K562 (cell line): Measurements from ENCODE around the gene METTL21C. TPM values are rescaled to one million over a fixed set of nuclear protein-coding genes. Genes with fewer than 3 reads are reported as not detected.

Source experiments
- ATAC-seq: fragments of 200-7000 bp; cut with Tn5 transposase; 3 replicates; pipeline ENCODE4 v1.9.1; 2020; ENCODE audit warnings: moderate library complexity
- BruUV-seq: library from RNA; stranded (reverse); fragments of 400-500 nt; replicated peaks from 2 replicates; lab custom pipeline; 2021; lab: Mats Ljungman, UMichigan
- CTCF ChIA-PET: fragments of 300-600 bp; formaldehyde crosslinking; extraction: SDS; loops from one replicate; lab custom pipeline; 2021; ENCODE audit warnings: low intra/inter-chr PET ratio; lab: Yijun Ruan, JAX
- POLR2A ChIA-PET: fragments of 300-600, 350-650 bp; sonication (Branson Sonifier 250); formaldehyde crosslinking; extraction: SDS; loops from one replicate; lab custom pipeline; 2021; ENCODE audit warnings: antibody characterized with exemption, inconsistent platforms; lab: Yijun Ruan, JAX
- DNase-seq, 4 experiments: peaks; one replicate each; pipeline versions ENCODE4 v3.0.0 to v3.0.0-alpha.2; 2011 to 2018; ENCODE audit warnings: low spot score in 3 of 4, mixed read lengths in 3 of 4; ENCODE audit errors: extremely low read depth in 1 of 4
- FAIRE-seq: peaks from 2 replicates; lab custom pipeline; 2011; peaks lifted over from hg19 to GRCh38; lab: Jason Lieb, UNC
- H2AFZ ChIP-seq: 2 replicates; pipeline ENCODE4 v1.6.0; 2011; ENCODE audit warnings: low read depth, low read length, control low read depth, inconsistent platforms
- H3K27ac ChIP-seq: fragments of 200-600 bp; 3 replicates; pipeline ENCODE4 v1.8.0; 2011; ENCODE audit warnings: low read depth, mild to moderate bottlenecking, control low read depth, inconsistent platforms, low read length, moderate library complexity, mixed read lengths; ENCODE audit errors: extremely low read depth
- H3K27me3 ChIP-seq, 2 experiments: fragments of 300-600 bp in 1 of 2; 2 replicates in 1 of 2; 3 replicates in 1 of 2; pipeline versions ENCODE4 v1.6.0 to v1.8.0; 2011; ENCODE audit warnings: inconsistent platforms in 2 of 2, low read length in 2 of 2, mild to moderate bottlenecking in 1 of 2, mixed read lengths in 1 of 2, moderate library complexity in 1 of 2; ENCODE audit not compliant: control insufficient read depth in 2 of 2, insufficient read depth in 2 of 2
- H3K36me3 ChIP-seq: fragments of 300-600 bp; 3 replicates; pipeline ENCODE4 v1.8.0; 2011; ENCODE audit warnings: mild to moderate bottlenecking, low read length, inconsistent platforms; ENCODE audit not compliant: control insufficient read depth, insufficient read depth
- H3K4me1 ChIP-seq, 2 experiments: fragments of 200-600 bp in 1 of 2; replicated peaks in 1 of 2; 2 replicates in 1 of 2; 3 replicates in 1 of 2; pipeline versions ENCODE4 v1.5.1 to v1.8.0; 2011; ENCODE audit warnings: inconsistent platforms in 2 of 2, low read length in 2 of 2, mild to moderate bottlenecking in 1 of 2, mixed read lengths in 1 of 2, moderate library complexity in 1 of 2; ENCODE audit not compliant: control insufficient read depth in 2 of 2, insufficient read depth in 2 of 2
- H3K4me2 ChIP-seq: 2 replicates; pipeline ENCODE4 v1.6.1; 2011; ENCODE audit warnings: low read length, control low read depth, inconsistent platforms, mixed read lengths; ENCODE audit not compliant: insufficient read depth
- H3K4me3 ChIP-seq: fragments of 200-600 bp; sonication (generic), shearing (Covaris generic); 2 replicates; pipeline ENCODE4 v1.5.1; 2016; ENCODE audit warnings: control low read depth, inconsistent platforms
- H3K79me2 ChIP-seq: fragments of 200-600 bp; 3 replicates; pipeline ENCODE4 v1.8.0; 2011; ENCODE audit warnings: low read length, inconsistent platforms; ENCODE audit not compliant: control insufficient read depth, insufficient read depth
- H3K9ac ChIP-seq, 2 experiments: 2 replicates each; pipeline versions ENCODE4 v1.6.0 to v1.6.1; 2011; ENCODE audit warnings: low read depth in 2 of 2, low read length in 2 of 2, control low read depth in 1 of 2, inconsistent platforms in 1 of 2, mild to moderate bottlenecking in 1 of 2, mixed read lengths in 1 of 2; ENCODE audit not compliant: insufficient read depth in 1 of 2
- H3K9me1 ChIP-seq: one replicate; pipeline ENCODE4 v1.6.0; 2011; ENCODE audit warnings: inconsistent platforms, mild to moderate bottlenecking, low read length, moderate library complexity; ENCODE audit not compliant: control insufficient read depth, insufficient read depth
- H3K9me3 ChIP-seq: replicated peaks from 2 replicates; pipeline ENCODE4 v1.5.1; 2011; ENCODE audit warnings: low read depth, low read length, inconsistent platforms; ENCODE audit not compliant: control insufficient read depth, insufficient read depth
- H4K20me1 ChIP-seq: replicated peaks from 2 replicates; pipeline ENCODE4 v1.6.1; 2011; ENCODE audit warnings: low read length, inconsistent platforms, mixed read lengths; ENCODE audit not compliant: control insufficient read depth, insufficient read depth
- FOSL1 ChIP-seq: fragments of 200-800 bp; sonication (Bioruptor generic); conservative IDR thresholded peaks from 2 replicates; pipeline ENCODE4 v1.6.1; 2016; ENCODE audit warnings: missing genetic modification characterization, missing compliant biosample characterization
- UBTF ChIP-seq, 2 experiments: IDR thresholded peaks; 2 replicates each; pipeline ENCODE4 v1.6.1; 2012; ENCODE audit warnings: improper control_type of control experiment in 2 of 2, low read depth in 2 of 2, low read length in 2 of 2, borderline replicate concordance in 1 of 2
- ZBTB40 ChIP-seq, 2 experiments: fragments of 450-650 bp in 1 of 2; sonication (generic) in 1 of 2; formaldehyde crosslinking in 1 of 2; IDR thresholded peaks; 2 replicates each; pipeline versions ENCODE4 v1.7.1 to v1.9.0; 2016 to 2022; ENCODE audit warnings: inconsistent platforms in 1 of 2, mild to moderate bottlenecking in 1 of 2, missing genetic modification reagents in 1 of 2
- ZNF212 ChIP-seq: fragments of 450-650 bp; formaldehyde crosslinking; IDR thresholded peaks from 2 replicates; pipeline ENCODE4 v1.4.0; 2020; ENCODE audit warnings: mild to moderate bottlenecking
- WGBS: fragments of 100-300 bp; shearing (Covaris generic); methylation state at CpG from one replicate; pipeline ENCODE4 v1.1.6; 2016; ENCODE audit warnings: low coverage, mixed read lengths; ENCODE audit not compliant: insufficient coverage; ENCODE audit errors: missing lambda C conversion rate; 5-methylcytosine and 5-hydroxymethylcytosine counted together
- in situ Hi-C: fragments of 300-500 bp; cut with MboI; formaldehyde crosslinking; loops from 4 replicates; pipeline ENCODE4 v1.15.0; 2018; ENCODE audit warnings: inconsistent platforms, mixed read lengths
- intact Hi-C: fragments of 100-400 bp; cut with micrococcal nuclease; formaldehyde crosslinking; loops from 2 replicates; pipeline ENCODE4 v1.14.2; 2022
- polyA plus RNA-seq, 8 experiments: library from polyadenylated mRNA; depleted of rRNA in 4 of 8; stranded (reverse) in 5 of 8; unstranded in 3 of 8; fragments of >200 nt; fragmentation: Nextera tagmentation in 2 of 8; fragmentation: Illumina TruSeq in 1 of 8; extraction: Ambion mirVana in 2 of 8; extraction: Trizol in 1 of 8; gene quantifications; 2 replicates each; pipeline versions ENCODE4 v1.2.1 to v1.2.3, GENCODE V29; 2011 to 2014; ENCODE audit warnings: inconsistent platforms in 1 of 8, missing spikeins in 1 of 8
- total RNA-seq, 7 experiments: library from RNA; depleted of rRNA in 6 of 7; stranded (reverse); fragments of >200 nt in 6 of 7; fragmentation: Illumina TruSeq in 2 of 7; extraction: Trizol in 2 of 7; gene quantifications; 2 replicates each; pipeline versions ENCODE4 v1.2.1 to v1.2.3, GENCODE V29; 2011 to 2021; ENCODE audit warnings: low replicate concordance in 1 of 7

Gene METTL21C
- total and polyA plus RNA-seq, 9 of the 15 experiments (the other 6 are each of a cell fraction or from before 2014, with no cell fraction given): not detected

GRCh38 chr13:102699504-102699903 is 4.7 kb upstream of the METTL21C start:
- no peaks in the 10 kb centered on the region for H3K4me1 ChIP-seq
- no peak overlapping the region for H3K27ac ChIP-seq
- no peaks in the 10 kb centered on the region for H3K9me1 ChIP-seq
- H3K4me3 ChIP-seq: no peak overlapping the region
- H3K9ac ChIP-seq: no peak overlapping the region
- CTCF ChIA-PET: no interaction called here
- no peaks in the 10 kb centered on the region for H4K20me1 ChIP-seq
- no peaks in the 10 kb centered on the region for H3K36me3 ChIP-seq
- 0% methylated on average over 3 of the region's 3 CpGs for WGBS
- H3K9me3 ChIP-seq: no peaks in the 10 kb centered on the region
- H3K4me2 ChIP-seq: no peak overlapping the region
- H2AFZ ChIP-seq: no peak overlapping the region
- in situ Hi-C loops (no loop called here), intact Hi-C loops (no loop called here)
- POLR2A ChIA-PET: no interaction called here
- DNase-seq (no peak), ATAC-seq (no peak), FAIRE-seq (no peak)
- H3K27me3 ChIP-seq: peaks cover 0 to 13% of the 10 kb centered on the region in 2 experiments
- no peaks in the 10 kb centered on the region for H3K79me2 ChIP-seq
- no TSS peak for BruUV-seq
- no peak for TF ChIP-seq ZBTB40 (IDR thresholded peaks at IDR 0.05)
- TF ChIP-seq ZBTB40 (CRISPR knock-in tag; IDR thresholded peaks at IDR 0.05): no peak
- no peak for TF ChIP-seq ZNF212 (CRISPR knock-in tag)
- TF ChIP-seq UBTF (IDR thresholded peaks at IDR 0.05; ENCODE audit: borderline replicate concordance in 1 of 2, low read depth in 2 of 2, low read length in 2 of 2): no peak
- TF ChIP-seq FOSL1: no peak
